NCI-H2227 treated with DMSO at 0.1 percent for 48 hours (cell line): ENCODE measurements around the gene RIPK4.

Experiments used
- DNase-seq: peaks from one replicate; lab custom pipeline; 2025; lab: John Stamatoyannopoulos, UW

RIPK4 gene

DNA sequence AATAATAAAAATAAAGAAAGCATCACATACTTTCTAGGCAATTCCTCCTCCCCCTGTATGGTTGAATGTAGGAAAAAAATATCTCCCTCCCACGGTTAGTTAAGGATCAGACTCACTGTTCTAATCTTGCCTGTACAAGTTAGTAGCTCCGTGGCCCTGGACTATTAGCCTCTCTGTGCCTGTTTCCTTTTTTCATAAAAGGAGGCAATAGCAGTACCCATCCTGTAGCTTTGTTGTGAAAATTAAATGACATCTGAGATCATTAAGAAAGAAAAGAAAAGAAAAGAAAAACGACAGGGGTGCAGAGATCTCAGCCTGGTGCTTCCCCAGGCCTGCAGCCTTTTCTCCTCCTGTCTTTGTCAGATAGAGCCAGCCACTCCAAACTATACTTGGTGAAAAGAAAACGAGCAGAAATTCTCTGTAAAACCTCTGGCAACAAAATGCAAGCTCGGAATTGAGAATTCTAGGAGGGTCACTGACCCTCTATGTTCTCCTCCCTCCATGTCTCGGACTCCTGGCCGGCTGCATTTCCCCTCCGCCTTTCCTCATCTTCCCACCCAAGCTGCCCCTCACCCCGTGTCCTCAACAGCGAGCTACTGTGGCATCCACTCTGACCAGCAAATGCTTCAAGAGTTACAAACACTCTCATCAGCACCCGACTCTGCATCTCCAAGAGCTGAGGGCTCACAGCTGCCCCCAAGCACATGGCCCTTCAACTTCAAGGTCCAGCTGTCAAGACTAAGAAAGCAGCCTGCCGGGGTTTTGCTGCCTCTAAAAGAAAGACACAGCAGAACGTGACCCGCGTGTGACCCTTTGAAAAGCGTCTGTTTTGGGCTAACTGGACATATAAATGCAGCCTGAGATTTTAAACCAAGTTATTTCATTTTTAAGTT, 13.6 kb downstream of the RIPK4 start:
- no peak for DNase-seq

DNA sequence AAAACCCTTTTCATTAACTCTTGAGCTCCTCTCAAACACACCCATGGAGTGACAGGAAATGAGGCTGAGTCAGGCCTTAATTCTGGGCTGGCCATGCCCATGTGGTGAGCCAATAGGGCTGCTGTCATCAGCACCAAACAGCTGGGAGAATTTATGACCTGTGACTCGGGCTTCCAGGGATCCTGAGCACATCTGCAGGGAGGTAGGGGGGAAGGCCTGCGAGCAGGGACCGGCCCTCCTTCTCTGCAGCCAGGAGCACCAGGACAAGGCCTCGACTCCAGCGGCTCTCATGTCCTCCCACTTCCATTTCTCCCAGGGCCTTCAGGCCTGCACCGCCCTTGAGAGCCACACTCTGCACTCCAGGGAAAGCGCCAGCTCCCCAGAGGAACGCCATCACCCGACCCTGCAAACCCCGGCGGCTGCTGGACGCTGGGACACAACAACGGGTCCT, 14.6 kb downstream of the RIPK4 start:
- no peak for DNase-seq

DNA sequence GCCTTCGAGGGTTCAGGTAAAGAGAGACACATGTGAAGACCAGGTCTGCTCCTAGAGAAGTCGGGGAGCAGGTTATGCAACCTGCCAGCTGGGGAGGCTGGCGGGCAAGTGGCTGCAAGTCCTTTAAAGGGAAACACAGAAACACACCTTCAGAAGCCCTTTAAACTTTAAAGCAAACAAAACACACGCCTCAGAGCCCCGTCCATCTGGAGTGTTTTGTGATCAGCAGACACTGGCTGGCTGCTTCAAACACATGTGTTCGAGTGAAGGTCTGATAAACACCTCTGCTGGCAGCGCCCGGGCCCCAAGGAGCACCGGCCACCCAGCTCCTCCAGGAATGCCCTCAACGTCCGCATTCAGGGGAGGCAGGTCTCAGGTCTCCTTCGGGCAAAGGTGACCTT, 15.2 kb downstream of the RIPK4 start:
- DNase-seq = no peak

DNA sequence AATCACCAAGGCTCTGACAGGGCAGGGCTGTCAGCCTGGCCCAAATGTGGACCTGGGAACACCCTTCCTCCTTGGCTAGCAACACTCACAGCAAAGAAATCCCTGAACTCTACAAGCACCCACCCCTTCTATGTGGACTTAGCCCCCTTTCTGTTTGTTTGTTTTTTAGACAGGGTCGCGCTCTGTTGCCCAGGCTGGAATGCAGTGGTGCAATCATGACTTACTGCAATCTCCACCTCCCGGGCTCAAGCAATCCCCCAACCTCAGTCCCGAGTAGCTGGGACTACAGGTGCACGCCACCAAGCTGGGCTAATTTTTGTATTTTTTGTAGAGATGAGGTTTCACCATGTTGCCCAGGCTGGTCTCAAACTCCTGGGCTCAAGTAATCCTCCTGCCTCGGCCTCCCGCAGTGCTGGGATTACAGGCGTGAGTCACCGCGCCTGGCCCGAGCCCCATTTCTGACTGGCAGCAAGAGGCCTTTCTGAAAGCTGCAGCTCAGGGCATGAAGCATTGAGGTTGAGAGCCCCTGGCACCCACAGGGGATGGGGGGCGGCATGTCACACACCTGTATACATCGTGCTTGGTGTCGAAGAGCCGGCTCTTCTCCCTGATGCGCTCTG, 16.2 kb downstream of the RIPK4 start:
- no peak for DNase-seq

DNA sequence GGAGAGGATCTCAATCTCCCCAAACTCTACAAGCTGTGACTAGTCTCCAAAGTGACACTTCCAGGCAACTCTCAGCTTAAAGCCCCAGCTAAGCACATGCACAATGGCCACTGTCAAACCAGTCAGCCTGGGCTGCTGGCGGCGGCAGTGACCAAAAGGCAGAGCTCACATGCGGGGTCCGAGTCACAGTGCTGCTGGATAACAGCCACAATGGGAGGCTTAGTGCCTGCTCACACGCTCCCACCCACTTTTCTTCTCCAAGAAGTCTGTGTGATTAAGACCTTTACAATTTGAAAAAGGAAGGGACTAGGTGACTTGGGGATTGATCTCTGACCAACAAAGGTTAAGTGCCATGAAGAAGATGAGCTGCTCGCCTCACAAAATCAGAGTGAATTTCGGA, 16.8 kb downstream of the RIPK4 start:
- no peak for DNase-seq

DNA sequence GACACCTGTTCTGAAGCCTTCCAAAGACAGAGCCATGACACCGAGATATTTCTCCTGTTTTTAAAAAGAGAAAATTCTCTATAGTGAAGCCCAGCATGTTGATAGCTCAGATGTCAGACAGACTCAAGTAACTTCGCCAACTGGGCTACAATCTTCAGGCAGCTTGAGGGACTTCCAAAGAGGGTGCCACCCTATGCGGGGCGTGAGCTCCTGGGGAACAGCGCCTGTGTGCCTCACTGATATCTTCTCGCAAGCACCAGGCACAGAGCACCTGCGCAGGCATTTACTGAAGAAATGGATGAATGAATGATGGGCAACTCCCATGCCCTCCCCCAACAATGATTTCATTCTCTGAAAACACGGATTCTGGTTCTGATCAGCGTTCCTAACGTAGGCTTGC, 17.6 kb downstream of the RIPK4 start:
- DNase-seq = no peak

DNA sequence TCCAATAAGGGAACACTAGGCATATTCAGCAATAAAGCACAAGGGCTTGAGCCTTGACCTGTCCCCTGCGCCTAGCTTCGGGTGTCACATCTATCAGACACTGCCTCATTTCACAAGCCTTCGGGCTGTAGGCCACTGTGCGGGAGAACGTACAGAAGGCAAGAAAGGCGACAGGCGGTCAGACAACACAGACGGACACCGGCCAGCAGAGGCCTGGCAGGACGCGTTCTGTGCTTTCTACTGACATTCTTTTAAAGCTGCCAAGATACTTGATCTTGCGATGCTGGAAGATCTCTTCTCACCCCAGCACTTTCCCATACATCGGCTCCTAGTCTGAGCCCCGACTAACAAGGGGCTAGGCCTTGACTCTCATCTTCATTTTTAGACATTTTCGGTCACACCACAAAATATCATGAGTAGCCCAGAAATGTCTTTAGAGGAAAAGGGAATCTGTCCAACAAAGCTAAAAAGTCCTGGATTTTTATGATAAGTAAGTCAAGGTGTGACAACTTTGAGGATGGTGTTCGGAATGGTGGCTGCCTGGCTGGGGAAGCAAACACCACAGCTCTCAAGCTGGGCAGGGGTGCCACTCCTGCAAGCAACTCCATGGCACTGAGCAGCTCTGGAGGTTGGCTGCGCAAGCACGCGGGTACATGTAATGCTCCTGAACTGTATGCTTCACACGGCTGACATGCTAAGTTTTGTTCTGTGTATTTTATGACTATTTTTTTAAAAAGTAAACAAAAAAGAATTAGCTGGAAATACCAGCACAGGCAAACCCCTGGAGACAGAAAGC, 18.7 kb downstream of the RIPK4 start:
- DNase-seq = no peak

DNA sequence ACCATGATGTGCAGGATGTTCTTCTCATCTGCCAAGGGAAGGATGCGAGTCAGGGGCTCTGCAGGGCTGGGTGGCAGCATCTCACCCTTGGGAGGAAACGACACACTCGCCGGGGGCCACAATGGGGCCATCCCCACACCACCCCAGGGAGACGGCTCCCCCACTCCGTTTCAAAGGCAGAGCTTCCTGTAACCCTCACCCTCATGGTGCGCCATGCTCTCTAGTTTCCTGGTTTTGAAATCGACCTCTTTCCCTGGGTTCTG, 20.2 kb downstream of the RIPK4 start:
- DNase-seq = no peak

DNA sequence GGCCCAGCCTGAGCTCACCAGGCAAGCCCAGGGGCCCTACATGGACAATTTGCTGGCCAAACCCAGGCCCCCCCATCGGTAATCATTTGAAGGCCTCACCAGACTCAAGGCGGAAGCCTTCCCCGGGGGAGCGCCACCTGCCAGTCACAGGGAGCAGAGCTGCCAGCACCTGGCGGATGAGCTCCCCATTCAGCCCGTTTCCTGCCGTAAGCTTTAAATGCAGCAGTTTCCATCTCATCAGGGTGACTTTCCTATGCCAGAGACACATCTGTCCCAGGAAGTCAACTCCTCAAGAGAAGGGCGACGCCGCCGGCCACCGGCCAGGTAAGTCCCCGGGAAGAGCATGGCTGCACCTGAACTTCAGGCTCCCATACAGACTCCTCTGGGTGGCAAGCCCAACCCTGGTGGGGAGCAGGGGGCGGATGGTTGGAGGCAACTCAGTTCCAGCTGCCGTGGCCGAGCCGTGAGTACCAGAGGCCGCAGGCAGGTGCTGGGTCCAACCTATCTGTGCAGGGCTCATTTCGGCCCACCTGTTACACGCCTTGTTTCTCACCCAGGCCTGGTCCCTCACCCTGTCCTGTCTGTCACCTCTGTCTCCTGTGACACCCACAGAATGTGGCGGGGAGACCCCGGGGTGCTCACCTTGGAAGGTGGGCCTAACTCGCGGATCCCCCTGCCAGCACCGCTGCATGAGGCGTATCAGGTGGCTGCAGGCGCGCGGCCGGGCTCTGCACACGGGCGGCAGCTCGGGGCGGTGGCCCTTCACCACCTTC, 20.7 kb downstream of the RIPK4 start:
- DNase-seq = no peak

DNA sequence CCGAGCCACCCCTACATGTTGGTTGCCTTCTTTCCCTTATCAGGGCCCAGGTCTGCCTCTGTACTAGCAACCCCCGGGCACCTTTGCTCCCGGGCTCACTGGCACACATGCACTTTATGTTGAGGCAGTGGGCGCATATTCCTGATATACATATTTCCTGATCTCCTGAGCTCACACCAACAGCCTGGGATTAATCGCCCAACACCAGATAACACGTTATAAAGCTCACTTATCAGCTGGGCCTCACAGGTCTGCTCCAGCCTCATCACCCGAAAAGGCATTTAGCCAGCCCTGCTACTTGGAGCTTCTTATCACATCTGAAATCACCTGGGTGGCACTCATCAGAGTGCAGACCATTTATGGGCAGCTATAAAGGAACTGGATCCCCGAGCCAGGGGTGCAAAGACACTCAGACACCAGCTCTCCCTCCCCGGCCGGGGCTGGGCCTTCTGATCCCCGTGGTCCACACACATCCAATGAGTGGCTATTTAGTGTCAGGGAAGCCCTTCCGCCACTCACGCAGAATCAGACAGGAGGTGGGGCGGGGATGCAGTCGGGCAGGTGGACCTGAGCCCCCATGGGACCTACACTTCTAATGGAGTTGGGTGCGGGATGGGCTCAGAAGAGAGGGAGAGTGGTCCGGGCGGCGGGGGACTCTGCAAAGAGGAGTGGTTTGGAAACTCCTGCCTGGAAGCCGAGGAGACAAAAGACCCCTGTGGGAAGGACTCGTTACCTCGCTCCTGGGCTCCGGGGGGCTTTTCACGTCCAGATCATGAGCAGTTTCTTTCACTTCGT, 21.6 kb downstream of the RIPK4 start:
- no peak for DNase-seq

DNA sequence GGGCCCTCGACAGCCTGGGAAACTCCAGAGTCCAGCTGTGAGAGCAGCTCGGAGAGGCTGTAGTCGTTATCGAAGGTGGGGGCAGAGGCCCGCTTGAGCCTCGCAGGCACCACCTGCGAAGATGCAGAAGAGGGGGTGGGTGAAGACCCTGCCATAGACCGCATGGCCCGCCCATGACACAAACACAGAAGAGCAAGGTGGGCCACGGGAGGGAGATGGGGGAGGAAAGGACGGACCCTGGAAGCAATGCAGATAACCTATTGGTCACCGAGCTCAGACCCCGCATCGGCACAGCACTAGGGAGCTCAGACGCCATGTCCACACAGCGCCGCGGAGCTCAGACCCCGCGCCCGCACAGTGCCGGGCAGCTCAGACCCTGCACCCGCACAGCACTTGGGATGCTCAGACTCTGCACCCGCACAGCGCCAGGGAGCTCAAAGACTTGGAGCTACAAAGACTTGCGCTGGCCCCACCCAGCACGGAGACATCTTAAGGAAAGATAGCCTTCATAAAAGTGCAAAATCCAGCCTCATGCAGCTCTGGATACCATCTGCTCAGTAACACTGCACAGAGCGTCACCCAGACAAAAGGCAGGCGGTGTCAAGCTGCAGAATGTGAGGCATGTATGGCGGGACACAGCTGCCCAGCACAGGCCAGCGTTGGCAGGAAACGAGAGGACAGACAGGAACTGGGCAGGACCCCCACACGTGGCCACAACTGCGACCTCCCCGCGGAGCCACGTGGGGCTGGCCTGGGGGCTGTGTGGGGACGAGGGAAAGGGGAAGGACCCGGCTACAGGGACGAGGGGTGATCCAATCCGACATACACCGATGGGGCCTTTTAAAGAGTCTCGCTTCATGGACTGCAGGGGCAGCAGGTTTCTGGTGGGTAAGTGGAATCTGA, 22.6 kb downstream of the RIPK4 start:
- DNase-seq = no peak

DNA sequence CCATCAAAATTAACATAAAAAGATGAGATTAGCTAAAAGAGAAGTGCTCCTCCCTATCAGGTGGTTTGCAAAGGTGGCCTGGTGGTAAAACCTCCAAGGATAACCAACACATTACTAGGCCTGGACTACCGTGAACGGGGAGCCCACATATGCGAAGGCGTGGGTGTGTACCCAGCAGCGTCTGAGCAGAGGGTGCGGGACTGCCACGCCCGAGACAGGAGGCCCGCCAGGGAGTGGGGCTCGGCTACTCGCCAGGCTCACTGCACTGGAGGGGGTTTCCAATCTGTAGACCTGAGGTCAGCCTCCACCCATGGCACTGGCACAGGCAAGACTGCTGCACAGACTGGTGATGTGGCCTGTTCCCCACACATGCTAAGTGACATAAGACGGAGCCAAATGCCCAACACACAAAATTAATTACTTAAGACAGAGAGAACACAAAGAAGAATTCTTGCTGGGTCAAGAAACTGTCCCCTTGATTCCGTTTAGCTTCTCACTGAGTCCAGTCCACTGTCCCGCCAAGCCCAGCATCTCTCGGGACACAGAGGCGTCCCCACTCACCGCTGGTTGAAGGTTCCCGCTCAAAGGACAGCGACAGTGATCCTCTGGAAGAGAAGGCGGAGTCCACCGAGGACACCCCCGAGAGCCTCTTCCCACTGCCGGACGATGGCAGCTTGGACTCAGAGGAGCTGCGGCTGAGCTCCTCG, 23.4 kb downstream of the RIPK4 start:
- DNase-seq = no peak

DNA sequence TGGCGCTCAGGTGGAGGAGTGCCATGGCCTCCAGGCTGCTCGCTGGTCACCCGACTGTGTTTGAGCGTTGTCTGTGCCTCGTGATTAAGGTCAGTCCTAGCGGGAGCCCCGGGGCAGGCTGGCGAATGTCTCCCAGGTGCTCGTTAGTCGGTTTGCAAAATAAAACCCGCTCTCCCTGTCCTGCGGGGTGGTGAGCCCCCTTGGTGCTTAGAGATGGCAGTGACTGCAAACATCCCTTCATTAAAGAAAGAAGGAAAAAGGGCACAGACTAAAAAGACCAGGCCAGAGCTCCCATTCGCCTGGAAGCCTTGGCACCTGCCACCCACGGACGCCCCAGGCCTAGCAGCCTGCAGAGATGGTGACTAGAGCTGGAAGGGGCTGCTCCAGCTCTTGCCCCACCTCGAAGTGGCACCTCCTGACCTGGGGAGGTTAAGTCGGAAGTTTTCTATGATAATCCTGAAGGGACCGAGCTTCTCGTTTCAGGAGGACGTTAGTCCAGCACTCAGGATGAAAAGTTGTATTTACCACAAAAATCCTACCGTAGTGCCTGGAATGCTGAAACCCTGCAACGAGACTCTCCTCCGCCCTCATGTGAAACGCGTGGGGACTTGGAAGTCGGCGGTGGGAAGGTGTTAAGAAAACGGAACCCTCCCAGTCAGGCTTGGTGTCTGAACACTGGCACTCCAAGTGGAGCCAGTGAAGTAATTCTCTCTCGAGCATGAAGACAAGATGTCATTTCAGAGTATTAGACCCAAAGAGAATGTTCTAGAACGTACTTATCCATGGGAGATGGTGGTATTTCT, 24.6 kb downstream of the RIPK4 start:
- DNase-seq = no peak

DNA sequence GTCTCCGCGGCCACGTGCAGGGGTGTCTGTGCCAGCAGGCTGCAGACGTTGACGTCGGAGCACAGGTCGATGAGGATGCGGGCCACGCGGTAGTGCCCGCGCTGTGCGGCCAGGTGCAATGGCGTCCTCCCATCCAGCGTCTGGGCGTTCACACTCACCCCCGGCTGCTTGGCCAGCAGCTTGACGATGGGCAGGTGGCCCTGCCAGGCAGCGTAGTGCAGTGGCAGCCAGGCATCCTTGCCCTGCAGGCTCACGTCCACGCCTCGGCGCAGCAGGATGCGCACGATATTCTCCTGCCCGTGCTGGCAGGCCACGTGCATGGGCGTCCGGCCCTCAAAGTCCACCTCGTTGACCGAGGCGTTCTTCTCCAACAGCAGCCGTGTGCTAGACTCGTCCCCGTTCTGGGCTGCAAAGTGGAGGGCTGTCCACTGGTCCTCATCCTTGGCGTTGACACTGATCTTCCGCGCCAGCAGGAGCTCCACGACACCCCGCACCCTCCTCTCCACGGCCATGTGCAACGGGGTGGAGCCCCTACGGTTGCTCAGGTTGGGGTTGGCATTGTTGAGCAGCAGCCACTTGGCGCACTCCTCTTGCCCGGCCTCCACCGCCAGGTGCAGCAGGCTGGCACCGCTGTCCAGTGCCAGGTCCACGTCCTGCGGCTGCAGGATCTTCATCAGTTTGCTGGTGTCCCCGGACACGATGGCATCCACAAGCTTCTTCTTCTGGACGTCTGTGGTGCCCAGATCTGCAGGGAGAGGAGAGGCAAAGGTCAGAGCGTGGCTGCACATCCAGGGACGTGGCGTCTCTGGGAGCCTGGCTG, 25.4 kb downstream of the RIPK4 start:
- no peak for DNase-seq

DNA sequence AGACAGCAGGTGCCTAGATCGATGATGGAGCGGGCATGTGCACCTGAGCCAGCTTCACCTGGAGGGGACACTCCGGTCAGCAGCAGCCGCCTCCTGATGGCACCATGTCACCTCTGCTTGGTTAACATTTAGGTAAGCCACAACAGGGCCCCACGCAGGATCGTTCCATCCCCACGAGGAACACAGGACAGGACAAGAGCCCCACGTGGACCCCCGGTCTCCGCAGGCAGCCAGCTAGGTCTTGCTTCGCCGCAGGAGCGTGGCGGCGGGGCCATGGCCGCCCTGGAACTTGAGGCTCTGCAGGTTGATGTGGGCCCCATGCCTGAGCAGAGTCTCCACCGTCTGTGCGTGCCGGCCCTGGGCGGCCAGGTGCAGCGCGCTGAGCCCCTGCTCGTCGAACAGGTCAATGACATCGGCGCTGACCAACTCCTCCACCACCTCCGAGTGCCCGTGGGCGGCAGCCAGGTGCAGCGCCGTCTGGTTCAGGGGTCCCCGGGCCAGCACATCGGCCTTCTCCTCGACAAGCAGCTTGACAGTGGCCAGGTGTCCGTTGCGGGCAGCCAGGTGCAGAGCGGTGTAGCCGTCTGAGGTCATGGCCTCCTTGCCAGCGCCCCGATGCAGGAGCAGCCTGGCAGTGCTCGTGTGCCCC, 26.1 kb downstream of the RIPK4 start:
- DNase-seq = no peak

DNA sequence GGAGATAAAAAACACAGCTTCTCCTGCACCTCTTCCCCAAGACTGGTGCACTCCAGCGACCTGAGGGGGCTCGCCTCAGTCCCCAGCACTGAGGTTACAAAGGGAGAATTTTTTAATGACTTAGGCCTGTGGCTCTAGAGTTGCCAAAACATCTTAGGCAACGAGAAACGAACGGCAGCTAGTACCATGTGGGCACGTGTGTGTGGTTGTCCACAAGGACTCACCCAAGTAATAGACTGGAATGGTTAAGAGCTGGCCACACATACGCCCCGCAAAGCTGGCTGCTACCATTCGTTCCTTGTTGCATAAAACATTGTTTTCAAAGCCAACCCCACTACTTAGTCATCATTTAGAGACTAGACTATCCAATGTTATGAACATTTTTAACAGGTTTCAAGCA, 26.9 kb downstream of the RIPK4 start:
- DNase-seq = no peak

DNA sequence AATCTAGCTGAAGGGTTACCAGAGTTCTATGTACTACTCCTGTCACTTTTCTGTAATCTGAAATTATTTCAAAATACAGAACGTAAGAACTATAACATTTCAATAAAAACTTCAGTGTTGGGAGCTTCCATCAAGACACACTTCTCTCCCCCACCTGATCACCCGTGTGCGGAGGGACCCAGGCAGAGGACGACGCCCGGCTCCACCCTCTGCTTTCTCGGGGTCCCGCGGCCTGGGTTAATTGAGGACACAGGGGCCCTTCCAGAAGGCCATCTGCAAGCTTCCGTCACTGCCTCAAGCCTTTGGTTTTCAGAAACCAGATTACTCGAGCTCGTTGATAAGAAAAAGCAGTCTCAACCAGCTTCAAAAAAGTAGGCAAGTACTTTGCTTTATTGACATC, 27.8 kb downstream of the RIPK4 start:
- DNase-seq = no peak
